Islet precursor cell (in vitro differentiated cells): Measurements from ENCODE around the gene DOLPP1.
A peak's percentile ranks its signal among the peaks of the same experiment; 100 is the strongest.
"Not testable (repeated sequence)": the region's sequence is repeated elsewhere in the genome, so short reads cannot be mapped to it uniquely, and the experiment has no call there.

Experiments used
- DNase-seq: peaks from one replicate; pipeline ENCODE4 v3.0.0-alpha.2; 2018

The DOLPP1 gene

DNA sequence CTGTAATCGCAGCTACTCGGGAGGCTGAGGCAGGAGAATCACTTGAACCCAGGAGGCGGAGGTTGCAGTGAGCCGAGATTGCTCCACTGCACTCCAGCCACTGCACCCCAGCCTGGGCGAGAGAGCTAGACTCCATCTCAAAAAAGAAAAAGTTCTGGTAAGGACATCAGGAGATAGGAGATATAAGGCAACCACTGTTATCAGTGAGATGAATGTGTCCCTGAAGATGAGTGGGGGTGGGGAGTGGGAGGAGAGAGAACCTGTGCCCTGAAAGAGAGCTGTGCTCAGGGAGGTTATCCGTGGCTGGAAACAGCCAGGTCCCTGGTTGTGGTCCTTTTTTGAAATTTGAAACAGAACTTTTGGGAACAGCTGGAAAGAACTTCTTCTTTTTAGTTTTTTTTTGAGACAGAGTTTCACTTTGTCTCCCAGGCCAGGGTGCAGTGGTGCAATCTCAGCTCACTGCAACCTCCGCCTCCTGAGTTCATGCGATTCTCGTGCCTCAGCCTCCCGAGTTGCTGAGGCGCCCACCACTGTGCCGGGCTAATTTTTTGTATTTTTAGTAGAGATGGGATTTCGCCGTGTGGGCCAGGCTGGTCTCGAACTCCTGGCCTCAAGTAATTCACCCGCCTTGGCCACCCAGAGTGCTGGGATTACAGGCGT lies 32.9 kb downstream of the DOLPP1 start:
- DNase-seq = no peak

GRCh38 chr9:129118799-129119198 lies 37.9 kb downstream of the DOLPP1 start:
- no peak for DNase-seq

DNA sequence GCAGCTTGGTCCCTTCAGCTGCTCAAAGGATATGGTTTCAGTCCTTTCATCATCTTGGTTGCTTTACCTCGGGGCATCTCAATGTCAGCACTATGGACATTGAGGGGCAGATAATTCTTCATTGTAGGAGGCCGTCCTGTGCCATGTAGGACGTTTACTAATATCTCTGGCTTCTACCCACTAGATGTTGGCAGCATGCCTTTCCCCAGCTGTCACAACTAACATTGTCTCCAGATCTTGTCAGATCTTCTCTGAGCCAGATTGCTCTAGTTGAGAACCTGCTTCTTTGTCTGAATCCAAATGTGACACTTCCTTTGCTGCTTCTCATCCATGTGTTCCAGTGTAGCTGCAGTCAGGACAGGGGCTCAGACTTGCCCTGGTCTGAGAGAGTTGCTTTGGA lies 40.6 kb downstream of the DOLPP1 start:
- no peak for DNase-seq

GRCh38 chr9:129122133-129122532 lies 41.2 kb downstream of the DOLPP1 start:
- no peak for DNase-seq

DNA sequence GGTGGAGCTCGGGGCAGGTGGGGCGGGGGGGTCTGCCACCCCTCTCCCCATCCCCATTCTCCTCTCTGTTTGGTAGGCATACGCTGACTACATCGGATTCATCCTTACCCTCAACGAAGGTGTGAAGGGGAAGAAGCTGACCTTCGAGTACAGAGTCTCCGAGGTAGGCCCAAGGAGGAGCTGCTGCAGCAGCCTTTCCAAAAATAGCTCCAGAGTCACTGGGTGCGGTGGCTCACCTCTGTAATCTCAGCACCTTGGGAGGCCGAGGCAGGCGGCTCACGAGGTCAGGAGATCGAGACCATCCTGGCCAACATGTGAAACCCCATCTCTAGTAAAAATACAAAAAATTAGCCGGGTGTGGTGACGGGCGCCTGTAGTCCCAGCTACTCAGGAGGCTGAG lies 42.1 kb downstream of the DOLPP1 start:
- not testable (repeated sequence) for DNase-seq

GRCh38 chr9:129124506-129125069 lies 43.7 kb downstream of the DOLPP1 start:
- no peak for DNase-seq

GRCh38 chr9:129125478-129125877 lies 44.6 kb downstream of the DOLPP1 start:
- no peak for DNase-seq

GRCh38 chr9:129126749-129127618 lies 46.1 kb downstream of the DOLPP1 start:
- DNase-seq = no peak

- DNase-seq = no peak
Observed at GRCh38 chr9:129128689-129129088, 47.8 kb downstream of the DOLPP1 start.

- DNase-seq = not testable (repeated sequence)
Observed at GRCh38 chr9:129130271-129130670, 49.4 kb downstream of the DOLPP1 start.

- no peak for DNase-seq
Observed at GRCh38 chr9:129130791-129131190, 49.9 kb downstream of the DOLPP1 start.

- DNase-seq = peak; percentile 84
Observed at GRCh38 chr9:129131300-129132145, 50.6 kb downstream of the DOLPP1 start.

GRCh38 chr9:129133082-129133481 lies 52.2 kb downstream of the DOLPP1 start:
- no peak for DNase-seq

DNA sequence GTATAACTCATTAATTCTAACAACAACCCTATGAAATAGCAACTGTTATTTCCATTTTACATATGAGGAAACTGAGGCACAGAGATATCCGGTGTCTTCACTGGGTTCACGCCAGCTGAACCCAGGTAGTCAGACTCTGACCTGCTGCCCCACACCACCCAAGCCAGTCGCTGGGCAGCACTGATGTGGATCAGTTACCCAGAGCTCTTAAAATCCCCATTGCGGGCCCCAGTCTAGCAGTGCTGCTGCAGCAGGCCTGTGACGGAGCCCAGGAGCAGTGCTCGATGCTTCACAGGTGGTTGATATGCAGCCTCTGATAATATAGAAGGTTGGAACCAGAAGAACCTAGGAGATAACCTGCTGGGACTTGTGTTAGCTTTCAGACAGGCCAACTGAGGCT lies 54.6 kb downstream of the DOLPP1 start:
- no peak for DNase-seq

DNA sequence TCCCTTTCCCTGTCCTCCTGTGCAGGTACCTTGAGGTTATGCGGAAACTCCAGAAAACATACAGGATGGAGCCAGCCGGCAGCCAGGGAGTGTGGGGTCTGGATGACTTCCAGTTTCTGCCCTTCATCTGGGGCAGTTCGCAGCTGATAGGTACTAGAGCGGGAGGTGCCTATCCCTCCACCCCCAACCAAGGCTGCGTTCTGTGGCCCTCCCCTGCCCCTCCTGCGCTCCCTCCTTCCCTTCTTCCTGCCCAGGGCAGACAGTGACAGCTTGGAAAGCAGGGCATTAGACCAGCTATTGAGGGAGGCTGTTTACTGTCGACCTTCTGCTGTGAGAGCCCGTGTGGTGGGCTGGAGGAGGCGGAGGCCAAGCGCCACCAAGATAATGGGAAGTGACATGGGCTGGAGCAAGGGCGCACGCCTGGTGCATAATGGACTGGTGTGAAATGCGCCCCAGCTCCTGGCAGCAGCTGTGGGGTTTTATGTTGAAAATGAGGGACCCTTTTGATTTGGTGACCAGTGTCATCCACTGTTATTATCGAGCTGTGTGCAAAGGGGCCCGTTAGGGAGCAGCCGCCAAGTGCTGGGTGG lies 55.6 kb downstream of the DOLPP1 start:
- DNase-seq = no peak

- no peak for DNase-seq
Observed at GRCh38 chr9:129137292-129138143, 56.6 kb downstream of the DOLPP1 start.

DNA sequence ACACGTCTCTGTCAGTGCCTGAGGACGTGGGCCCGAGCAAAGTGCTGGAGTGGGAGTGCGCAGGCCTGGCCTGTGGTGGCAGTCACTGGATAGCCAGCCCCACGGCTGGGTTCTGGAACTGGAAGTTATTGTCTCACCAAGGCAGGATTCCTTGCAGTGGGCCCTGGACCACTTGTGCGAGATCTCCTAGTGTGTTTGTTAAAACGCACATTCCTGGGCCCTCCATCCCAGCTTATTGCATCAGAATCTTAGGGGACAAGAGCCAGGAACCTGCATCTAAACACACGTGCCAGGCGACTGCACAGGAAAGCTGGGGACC lies 57.2 kb downstream of the DOLPP1 start:
- no peak for DNase-seq

GRCh38 chr9:129138476-129139232 lies 57.7 kb downstream of the DOLPP1 start:
- DNase-seq = peak; percentile 73

GRCh38 chr9:129139233-129139992 lies 58.5 kb downstream of the DOLPP1 start:
- peak; percentile 89 for DNase-seq

- DNase-seq = peak; percentile 99
Observed at GRCh38 chr9:129139993-129140396, 59.1 kb downstream of the DOLPP1 start.
